Measurements from ENCODE around the gene GLCCI1.

- TF ChIP-seq CTCF (IDR thresholded peaks at IDR 0.05) (no peak), POLR2A (IDR thresholded peaks at IDR 0.05) (no peak), EP300 (IDR thresholded peaks at IDR 0.05; ENCODE audit: low read depth) (no peak)
Measured at GRCh38 chr7:7972922-7973594, 4.5 kb downstream of the GLCCI1 start.

Measured in transverse colon (tissue), 3 donors.